Measurements from ENCODE around the gene HUNK. TPM values are rescaled to one million over a fixed set of nuclear protein-coding genes. Genes with fewer than 3 reads are reported as not detected.

Gene HUNK
- total and polyA plus RNA-seq, 2 donors (not counting 1 experiment from before 2014, with no cell fraction given): 0.01 to 0.07 TPM

- Histone ChIP-seq H3K9me3 (ENCODE audit: control extremely low read depth in 1 of 3, control insufficient read depth in 2 of 3, insufficient read depth in 1 of 3, low read length in 2 of 3) (no peaks in the 10 kb centered on the region), H3K79me2 (ENCODE audit: control insufficient read depth, insufficient read depth, low read length) (no peaks in the 10 kb centered on the region), H3K9ac (ENCODE audit: low read length) (no peak overlapping the region), H4K20me1 (ENCODE audit: control insufficient read depth, insufficient read depth, low read length, poor library complexity, severe bottlenecking) (no peaks in the 10 kb centered on the region), H3K4me2 (replicated peaks; ENCODE audit: low read depth, low read length, poor library complexity, severe bottlenecking) (no peak overlapping the region), H3K4me1 (ENCODE audit: control insufficient read depth in 2 of 2, insufficient read depth in 2 of 2, low read length in 2 of 2) (no peaks in the 10 kb centered on the region), H2AFZ (ENCODE audit: insufficient read depth, low read depth, low read length, poor library complexity, severe bottlenecking) (no peak overlapping the region), H3K27ac (ENCODE audit: low read length in 2 of 2) (no peak overlapping the region), H3K4me3 (ENCODE audit: control extremely low read depth in 1 of 5, extremely low read depth in 1 of 5, insufficient read depth in 1 of 5, low read depth in 2 of 5, low read length in 4 of 5) (no peak overlapping the region), H3K36me3 (replicated peaks in 1 of 2; ENCODE audit: control extremely low read depth in 1 of 2, control insufficient read depth in 1 of 2, extremely low read depth in 1 of 2, insufficient read depth in 2 of 2, low read length in 1 of 2) (no peaks in the 10 kb centered on the region), H3K27me3 (replicated peaks in 1 of 4; ENCODE audit: control extremely low read depth in 1 of 4, control insufficient read depth in 3 of 4, insufficient read depth in 4 of 4, low read length in 3 of 4) (peaks cover 0 to 5% (median 0%) of the 10 kb centered on the region in 4 experiments)
- TF ChIP-seq, protein P1, sequence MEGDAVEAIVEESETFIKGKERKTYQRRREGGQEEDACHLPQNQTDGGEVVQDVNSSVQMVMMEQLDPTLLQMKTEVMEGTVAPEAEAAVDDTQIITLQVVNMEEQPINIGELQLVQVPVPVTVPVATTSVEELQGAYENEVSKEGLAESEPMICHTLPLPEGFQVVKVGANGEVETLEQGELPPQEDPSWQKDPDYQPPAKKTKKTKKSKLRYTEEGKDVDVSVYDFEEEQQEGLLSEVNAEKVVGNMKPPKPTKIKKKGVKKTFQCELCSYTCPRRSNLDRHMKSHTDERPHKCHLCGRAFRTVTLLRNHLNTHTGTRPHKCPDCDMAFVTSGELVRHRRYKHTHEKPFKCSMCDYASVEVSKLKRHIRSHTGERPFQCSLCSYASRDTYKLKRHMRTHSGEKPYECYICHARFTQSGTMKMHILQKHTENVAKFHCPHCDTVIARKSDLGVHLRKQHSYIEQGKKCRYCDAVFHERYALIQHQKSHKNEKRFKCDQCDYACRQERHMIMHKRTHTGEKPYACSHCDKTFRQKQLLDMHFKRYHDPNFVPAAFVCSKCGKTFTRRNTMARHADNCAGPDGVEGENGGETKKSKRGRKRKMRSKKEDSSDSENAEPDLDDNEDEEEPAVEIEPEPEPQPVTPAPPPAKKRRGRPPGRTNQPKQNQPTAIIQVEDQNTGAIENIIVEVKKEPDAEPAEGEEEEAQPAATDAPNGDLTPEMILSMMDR (IDR thresholded peaks at IDR 0.05): no peak
- no peak for TF ChIP-seq EZH2 (IDR thresholded peaks at IDR 0.05; ENCODE audit: borderline replicate concordance, insufficient read depth, low read depth, low read length, poor library complexity, severe bottlenecking)
- peaks cover 2% of the 10 kb centered on the region for H3K9me3 Mint-ChIP-seq (ENCODE audit: insufficient read depth)
- POLR2A ChIA-PET: no interaction called here
- peaks cover 24% of the 10 kb centered on the region for H3K27me3 Mint-ChIP-seq
- ATAC-seq (ENCODE audit: low read depth) (no peak), DNase-seq (no peak)
- no peak overlapping the region for H3K27ac Mint-ChIP-seq
- no peak overlapping the region for H3K4me3 Mint-ChIP-seq
- intact Hi-C loops (cut with micrococcal nuclease): no loop called here
- CTCF ChIA-PET: no interaction called here
- WGBS (ENCODE audit: insufficient coverage): 72% methylated on average over 9 of the region's 15 CpGs
- H3K4me1 Mint-ChIP-seq: no peaks in the 10 kb centered on the region
Observed at GRCh38 chr21:31938330-31939301, 65.8 kb downstream of the HUNK start.

- TF ChIP-seq, protein P1 (IDR thresholded peaks at IDR 0.05): no peak
- no peak for TF ChIP-seq EZH2 (IDR thresholded peaks at IDR 0.05; ENCODE audit: borderline replicate concordance, insufficient read depth, low read depth, low read length, poor library complexity, severe bottlenecking)
- DNase-seq (no peak), ATAC-seq (ENCODE audit: low read depth) (no peak)
- intact Hi-C loops (cut with micrococcal nuclease): no loop called here
- Histone ChIP-seq H3K9ac (ENCODE audit: low read length) (no peak overlapping the region), H3K27ac (ENCODE audit: low read length in 2 of 2) (no peak overlapping the region), H3K36me3 (replicated peaks in 1 of 2; ENCODE audit: control extremely low read depth in 1 of 2, control insufficient read depth in 1 of 2, extremely low read depth in 1 of 2, insufficient read depth in 2 of 2, low read length in 1 of 2) (no peaks in the 10 kb centered on the region), H3K4me3 (ENCODE audit: control extremely low read depth in 1 of 5, extremely low read depth in 1 of 5, insufficient read depth in 1 of 5, low read depth in 2 of 5, low read length in 4 of 5) (no peak overlapping the region), H3K4me2 (replicated peaks; ENCODE audit: low read depth, low read length, poor library complexity, severe bottlenecking) (no peak overlapping the region), H3K9me3 (ENCODE audit: control extremely low read depth in 1 of 3, control insufficient read depth in 2 of 3, insufficient read depth in 1 of 3, low read length in 2 of 3) (peaks cover 0 to under 1% (median 0%) of the 10 kb centered on the region in 3 donors), H4K20me1 (ENCODE audit: control insufficient read depth, insufficient read depth, low read length, poor library complexity, severe bottlenecking) (no peaks in the 10 kb centered on the region), H3K4me1 (ENCODE audit: control insufficient read depth in 2 of 2, insufficient read depth in 2 of 2, low read length in 2 of 2) (no peaks in the 10 kb centered on the region), H2AFZ (ENCODE audit: insufficient read depth, low read depth, low read length, poor library complexity, severe bottlenecking) (no peak overlapping the region), H3K79me2 (ENCODE audit: control insufficient read depth, insufficient read depth, low read length) (no peaks in the 10 kb centered on the region), H3K27me3 (replicated peaks in 1 of 4; ENCODE audit: control extremely low read depth in 1 of 4, control insufficient read depth in 3 of 4, insufficient read depth in 4 of 4, low read length in 3 of 4) (peaks cover 0 to 5% (median 0%) of the 10 kb centered on the region in 4 experiments)
- CTCF ChIA-PET: no interaction called here
- Mint-ChIP-seq H3K4me3 (no peak overlapping the region), H3K4me1 (no peaks in the 10 kb centered on the region), H3K9me3 (ENCODE audit: insufficient read depth) (no peaks in the 10 kb centered on the region), H3K27me3 (peaks cover 27% of the 10 kb centered on the region), H3K27ac (no peak overlapping the region)
- 89% methylated on average over 6 of the region's 6 CpGs for WGBS (ENCODE audit: insufficient coverage)
- POLR2A ChIA-PET: no interaction called here
Observed at GRCh38 chr21:31941694-31942093, 68.9 kb downstream of the HUNK start.

All from B cell (primary cell).